ENCODE measurements around the gene JMJD7. TPM values are rescaled to one million over a fixed set of nuclear protein-coding genes. Genes with fewer than 3 reads are reported as not detected.

Gene JMJD7
- total RNA-seq, 1 donor from 2014 or later, result 26.2 TPM

DNA sequence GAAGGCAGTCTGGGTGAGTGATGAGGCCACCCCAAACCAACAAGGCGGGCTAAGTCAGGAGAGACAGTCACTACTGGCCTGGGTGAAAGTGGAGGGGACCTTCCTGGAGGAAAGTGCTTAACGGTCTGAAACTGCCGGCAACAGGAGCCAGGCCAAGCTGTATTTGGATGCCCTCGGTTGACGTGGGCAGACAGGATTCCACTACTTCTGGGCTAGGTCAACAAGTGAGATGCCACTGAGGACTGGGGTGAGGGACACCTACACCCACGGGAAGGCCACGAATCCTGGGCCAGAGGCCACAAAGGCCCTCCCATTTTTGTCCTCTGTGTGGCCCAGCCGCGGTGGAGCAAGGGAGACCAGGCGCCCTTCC, 53.6 kb downstream of the JMJD7 start:
- H3K9me3 Mint-ChIP-seq (ENCODE audit: low read depth), result no peaks in the 10 kb centered on the region
- TF ChIP-seq, protein P1, sequence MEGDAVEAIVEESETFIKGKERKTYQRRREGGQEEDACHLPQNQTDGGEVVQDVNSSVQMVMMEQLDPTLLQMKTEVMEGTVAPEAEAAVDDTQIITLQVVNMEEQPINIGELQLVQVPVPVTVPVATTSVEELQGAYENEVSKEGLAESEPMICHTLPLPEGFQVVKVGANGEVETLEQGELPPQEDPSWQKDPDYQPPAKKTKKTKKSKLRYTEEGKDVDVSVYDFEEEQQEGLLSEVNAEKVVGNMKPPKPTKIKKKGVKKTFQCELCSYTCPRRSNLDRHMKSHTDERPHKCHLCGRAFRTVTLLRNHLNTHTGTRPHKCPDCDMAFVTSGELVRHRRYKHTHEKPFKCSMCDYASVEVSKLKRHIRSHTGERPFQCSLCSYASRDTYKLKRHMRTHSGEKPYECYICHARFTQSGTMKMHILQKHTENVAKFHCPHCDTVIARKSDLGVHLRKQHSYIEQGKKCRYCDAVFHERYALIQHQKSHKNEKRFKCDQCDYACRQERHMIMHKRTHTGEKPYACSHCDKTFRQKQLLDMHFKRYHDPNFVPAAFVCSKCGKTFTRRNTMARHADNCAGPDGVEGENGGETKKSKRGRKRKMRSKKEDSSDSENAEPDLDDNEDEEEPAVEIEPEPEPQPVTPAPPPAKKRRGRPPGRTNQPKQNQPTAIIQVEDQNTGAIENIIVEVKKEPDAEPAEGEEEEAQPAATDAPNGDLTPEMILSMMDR (IDR thresholded peaks at IDR 0.05; ENCODE audit: unreplicated experiment), result no peak
- peaks cover 4% of the 10 kb centered on the region for H3K4me1 Mint-ChIP-seq (ENCODE audit: low read depth)
- H3K36me3 Mint-ChIP-seq (ENCODE audit: insufficient read depth), result no peaks in the 10 kb centered on the region
- H3K4me3 Mint-ChIP-seq (ENCODE audit: low read depth), result peak overlapping the region; percentile 14
- peaks cover 41% of the 10 kb centered on the region for H3K27me3 Mint-ChIP-seq
- no peak for DNase-seq (ENCODE audit: low spot score, unreplicated experiment)
- H3K27ac Mint-ChIP-seq, result no peak overlapping the region

DNA sequence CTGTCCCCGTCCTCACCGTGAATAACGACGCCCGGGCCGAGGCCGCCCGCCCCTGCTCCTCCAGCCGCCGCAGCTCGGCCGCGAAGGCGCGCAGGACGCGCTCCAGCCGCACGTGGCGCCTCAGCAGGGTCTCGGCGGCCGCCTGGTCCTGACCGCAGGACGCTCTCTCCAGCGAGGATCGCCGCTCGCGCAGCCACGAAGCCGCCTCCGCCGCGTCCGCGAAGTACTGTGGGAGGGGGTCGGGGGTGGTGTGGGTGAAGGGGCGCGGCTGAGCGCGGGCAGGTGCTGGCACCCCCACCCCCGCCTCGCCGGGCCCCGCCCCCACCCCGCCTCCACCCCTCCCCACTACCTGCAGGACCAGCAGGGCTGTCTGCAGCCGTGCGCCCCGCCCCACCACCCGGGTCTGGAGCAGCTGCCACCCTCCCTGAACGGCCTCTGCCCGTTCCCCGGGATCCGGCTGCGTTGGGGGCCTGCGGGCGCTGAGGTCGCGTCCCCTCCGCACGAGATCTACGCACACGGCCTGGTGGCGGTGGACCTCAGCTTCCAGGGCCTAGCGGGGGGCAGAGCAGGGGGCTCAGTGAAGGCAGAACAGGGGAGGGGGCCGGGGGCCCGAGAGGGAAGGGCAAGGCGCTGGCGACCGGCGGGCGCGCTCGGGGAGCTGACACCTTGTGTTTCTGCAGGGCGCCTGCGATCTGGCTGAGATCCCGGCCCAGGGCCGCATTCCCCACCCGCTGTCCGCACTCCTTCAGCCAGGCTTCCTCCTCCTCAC, 54.2 kb downstream of the JMJD7 start:
- Mint-ChIP-seq H3K27me3 (peaks cover 41% of the 10 kb centered on the region), H3K27ac (no peak overlapping the region), H3K4me1 (ENCODE audit: low read depth) (peaks cover 4% of the 10 kb centered on the region), H3K4me3 (ENCODE audit: low read depth) (peak overlapping the region; percentile 40), H3K9me3 (ENCODE audit: low read depth) (no peaks in the 10 kb centered on the region), H3K36me3 (ENCODE audit: insufficient read depth) (no peaks in the 10 kb centered on the region)
- TF ChIP-seq, protein P1 (IDR thresholded peaks at IDR 0.05; ENCODE audit: unreplicated experiment), result peak; percentile 10
- no peak for DNase-seq (ENCODE audit: low spot score, unreplicated experiment)

- TF ChIP-seq, protein P1 (IDR thresholded peaks at IDR 0.05; ENCODE audit: unreplicated experiment), result no peak
- H3K4me1 Mint-ChIP-seq (ENCODE audit: low read depth), result peaks cover 4% of the 10 kb centered on the region
- peaks cover 41% of the 10 kb centered on the region for H3K27me3 Mint-ChIP-seq
- peak overlapping the region; percentile 40 for H3K4me3 Mint-ChIP-seq (ENCODE audit: low read depth)
- no peak for DNase-seq (ENCODE audit: low spot score, unreplicated experiment)
- no peaks in the 10 kb centered on the region for H3K9me3 Mint-ChIP-seq (ENCODE audit: low read depth)
- no peaks in the 10 kb centered on the region for H3K36me3 Mint-ChIP-seq (ENCODE audit: insufficient read depth)
- no peak overlapping the region for H3K27ac Mint-ChIP-seq
These were observed 55.0 kb downstream of the JMJD7 start for GRCh38 chr15:41882689-41883483.

DNA sequence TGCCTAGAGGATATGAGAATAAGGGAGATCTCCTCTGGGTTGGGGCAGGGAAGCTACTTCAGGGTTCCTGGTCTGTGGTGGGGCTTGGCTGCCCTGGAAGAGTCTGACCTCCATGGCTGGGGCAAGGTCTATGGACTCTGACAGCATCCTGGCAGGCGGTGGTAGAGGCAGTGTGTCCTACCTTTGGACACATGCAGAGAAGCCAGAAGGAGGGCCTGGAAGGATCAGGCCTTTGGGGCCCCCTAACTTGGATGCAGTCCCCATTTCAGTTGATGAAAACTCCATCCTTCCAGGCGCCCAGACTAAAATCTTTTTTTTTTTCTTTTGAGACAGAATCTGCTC, 55.6 kb downstream of the JMJD7 start:
- TF ChIP-seq, protein P1 (IDR thresholded peaks at IDR 0.05; ENCODE audit: unreplicated experiment), result no peak
- Mint-ChIP-seq H3K27me3 (peaks cover 38% of the 10 kb centered on the region), H3K27ac (no peak overlapping the region), H3K4me1 (ENCODE audit: low read depth) (peaks cover 4% of the 10 kb centered on the region), H3K4me3 (ENCODE audit: low read depth) (no peak overlapping the region), H3K36me3 (ENCODE audit: insufficient read depth) (no peaks in the 10 kb centered on the region), H3K9me3 (ENCODE audit: low read depth) (no peaks in the 10 kb centered on the region)
- no peak for DNase-seq (ENCODE audit: low spot score, unreplicated experiment)

- H3K9me3 Mint-ChIP-seq (ENCODE audit: low read depth), result no peaks in the 10 kb centered on the region
- H3K4me1 Mint-ChIP-seq (ENCODE audit: low read depth), result peaks cover 4% of the 10 kb centered on the region
- no peaks in the 10 kb centered on the region for H3K36me3 Mint-ChIP-seq (ENCODE audit: insufficient read depth)
- no peak overlapping the region for H3K27ac Mint-ChIP-seq
- DNase-seq (ENCODE audit: low spot score, unreplicated experiment), result no peak
- TF ChIP-seq, protein P1 (IDR thresholded peaks at IDR 0.05; ENCODE audit: unreplicated experiment), result no peak
- peaks cover 35% of the 10 kb centered on the region for H3K27me3 Mint-ChIP-seq
- no peak overlapping the region for H3K4me3 Mint-ChIP-seq (ENCODE audit: low read depth)
These were observed 56.6 kb downstream of the JMJD7 start for GRCh38 chr15:41884458-41884857.

Data from progenitor cell of endocrine pancreas (in vitro differentiated cells).